T-helper 9 cell (primary cell): ENCODE measurements around the gene RANBP17.

ENCODE experiments used
- DNase-seq: peaks from one replicate; pipeline ENCODE4 v3.0.0-alpha.2; 2020

The RANBP17 gene

GRCh38 chr5:171102877-171103610 is 241.2 kb downstream of the RANBP17 start:
- no peak for DNase-seq

- DNase-seq, result no peak
Measured at GRCh38 chr5:171107669-171108068, 245.9 kb downstream of the RANBP17 start.

GRCh38 chr5:171115519-171115918 is 253.7 kb downstream of the RANBP17 start:
- DNase-seq, result no peak

- no peak for DNase-seq
Measured at GRCh38 chr5:171116719-171117118, 254.9 kb downstream of the RANBP17 start.

GRCh38 chr5:171120986-171121622 is 259.3 kb downstream of the RANBP17 start:
- no peak for DNase-seq

- no peak for DNase-seq
Measured at GRCh38 chr5:171121638-171122037, 259.8 kb downstream of the RANBP17 start.

GRCh38 chr5:171122372-171122771 is 260.6 kb downstream of the RANBP17 start:
- no peak for DNase-seq

- no peak for DNase-seq
Measured at GRCh38 chr5:171123417-171123816, 261.6 kb downstream of the RANBP17 start.

- no peak for DNase-seq
Measured at GRCh38 chr5:171127314-171127713, 265.5 kb downstream of the RANBP17 start.

GRCh38 chr5:171128136-171128535 is 266.3 kb downstream of the RANBP17 start:
- no peak for DNase-seq

GRCh38 chr5:171129308-171129707 is 267.5 kb downstream of the RANBP17 start:
- no peak for DNase-seq

GRCh38 chr5:171131497-171131896 is 269.7 kb downstream of the RANBP17 start:
- DNase-seq, result no peak

GRCh38 chr5:171137768-171138525 is 276.1 kb downstream of the RANBP17 start:
- DNase-seq, result no peak

- DNase-seq, result no peak
Measured at GRCh38 chr5:171139227-171139626, 277.4 kb downstream of the RANBP17 start.

- DNase-seq, result no peak
Measured at GRCh38 chr5:171142617-171143016, 280.8 kb downstream of the RANBP17 start.

GRCh38 chr5:171143171-171143570 is 281.4 kb downstream of the RANBP17 start:
- DNase-seq, result no peak

GRCh38 chr5:171143926-171144325 is 282.1 kb downstream of the RANBP17 start:
- DNase-seq, result no peak

GRCh38 chr5:171149333-171149732 is 287.5 kb downstream of the RANBP17 start:
- DNase-seq, result no peak

GRCh38 chr5:171149772-171150171 is 288.0 kb downstream of the RANBP17 start:
- DNase-seq, result no peak

GRCh38 chr5:171152382-171152781 is 290.6 kb downstream of the RANBP17 start:
- no peak for DNase-seq

GRCh38 chr5:171155621-171156020 is 293.8 kb downstream of the RANBP17 start:
- no peak for DNase-seq

- no peak for DNase-seq
Measured at GRCh38 chr5:171157276-171157675, 295.5 kb downstream of the RANBP17 start.

- DNase-seq, result no peak
Measured at GRCh38 chr5:171157775-171158174, 296.0 kb downstream of the RANBP17 start.

- DNase-seq, result no peak
Measured at GRCh38 chr5:171158581-171158980, 296.8 kb downstream of the RANBP17 start.
